DMS53 treated with DMSO at 0.1 percent for 48 hours (cell line): ENCODE measurements around the gene MRPS26.
"Not testable (repeated sequence)": the region's sequence is repeated elsewhere in the genome, so short reads cannot be mapped to it uniquely, and the experiment has no call there.

Source experiments
- DNase-seq: peaks from one replicate; lab custom pipeline; 2025; ENCODE audit not compliant: unreplicated experiment; lab: John Stamatoyannopoulos, UW

Gene MRPS26

DNA sequence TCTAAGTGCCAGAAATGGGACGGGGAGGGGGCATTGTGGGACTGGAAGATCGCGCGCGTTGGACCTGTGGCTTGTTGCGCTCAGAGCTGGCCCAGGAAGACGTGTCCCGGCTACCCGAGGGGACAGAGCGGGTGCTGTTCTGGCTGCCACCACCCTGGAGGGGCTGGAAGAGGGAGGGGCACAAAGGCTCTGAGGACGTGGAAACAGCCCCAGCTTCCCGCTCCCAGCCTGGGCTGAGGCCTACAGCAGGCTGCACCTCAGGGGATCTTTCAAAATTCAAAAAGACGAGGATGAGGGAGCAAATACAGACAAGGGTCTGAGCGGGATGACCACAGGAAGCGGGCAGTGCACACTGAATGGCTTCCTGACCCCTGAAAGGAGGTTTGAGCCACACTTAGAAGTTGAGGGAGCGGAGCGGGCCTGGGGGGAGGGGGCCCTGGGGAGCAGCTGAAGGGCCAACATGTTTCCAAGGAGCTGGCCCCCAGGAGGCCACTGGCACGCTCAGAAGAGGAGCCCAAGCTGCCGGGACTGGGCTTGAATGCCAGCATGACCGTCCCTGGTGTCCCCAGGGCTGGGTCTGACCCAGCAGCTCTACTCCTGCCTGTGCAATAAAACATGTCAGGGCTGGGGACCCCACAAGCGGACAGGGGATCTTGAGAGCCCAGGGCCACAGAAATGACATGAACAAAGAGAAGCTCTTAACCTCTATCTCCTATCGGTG lies 26.8 kb downstream of the MRPS26 start:
- DNase-seq = no peak

DNA sequence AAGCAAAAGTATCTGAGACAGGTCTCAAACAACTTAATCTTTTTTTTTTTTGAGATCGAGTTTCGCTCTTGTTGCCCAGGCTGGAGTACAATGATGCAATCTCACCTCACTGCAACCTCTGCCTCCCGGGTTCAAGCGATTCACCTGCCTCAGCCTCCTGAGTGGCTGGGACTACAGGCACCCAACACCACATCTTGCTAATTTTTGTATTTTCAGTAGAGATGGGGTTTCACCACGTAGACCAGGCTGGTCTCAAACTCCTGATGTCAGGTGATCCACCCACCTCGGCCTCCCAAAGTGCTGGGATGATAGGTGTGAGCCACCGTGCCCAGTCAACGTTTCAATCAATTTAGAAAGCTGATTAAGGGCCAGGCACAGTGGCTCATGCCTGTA lies 27.4 kb downstream of the MRPS26 start:
- not testable (repeated sequence) for DNase-seq

DNA sequence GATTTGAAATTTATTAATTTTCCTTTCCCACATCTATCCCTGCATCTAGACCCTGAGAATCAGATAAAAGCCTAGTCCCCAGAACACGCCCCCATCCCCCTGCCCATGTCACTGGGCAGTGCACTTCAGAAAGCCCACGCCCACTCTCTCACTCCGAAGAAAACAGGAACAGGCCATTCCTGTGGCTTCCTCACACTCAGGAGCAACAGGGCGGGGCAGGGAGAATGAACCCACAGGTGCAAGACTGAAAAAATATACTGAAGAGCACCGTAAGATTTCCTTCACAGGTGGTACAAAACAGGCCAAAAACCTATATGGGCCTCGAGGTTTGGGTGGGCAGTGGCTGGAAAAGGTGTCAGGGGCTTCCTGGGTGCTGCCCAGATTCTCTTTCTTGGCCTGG lies 29.0 kb downstream of the MRPS26 start:
- DNase-seq = no peak

DNA sequence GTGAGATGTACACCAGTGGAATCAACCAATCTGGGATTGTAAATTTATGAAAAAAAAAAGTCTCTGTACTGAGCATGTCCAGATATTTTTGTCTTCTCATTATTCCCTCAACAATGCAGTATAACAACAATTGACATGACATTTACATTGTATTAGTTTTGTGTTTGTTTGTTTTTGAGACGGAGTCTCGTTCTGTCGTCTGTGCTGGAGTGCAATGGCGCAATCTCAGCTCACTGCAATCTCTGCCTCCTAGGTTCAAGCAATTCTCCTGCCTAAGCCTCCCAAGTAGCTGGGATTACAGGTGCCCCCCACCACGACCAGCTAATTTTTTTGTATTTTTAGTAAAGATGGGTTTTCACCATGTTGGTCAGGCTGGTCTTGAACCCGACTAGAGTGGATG lies 29.5 kb downstream of the MRPS26 start:
- DNase-seq = not testable (repeated sequence)

DNA sequence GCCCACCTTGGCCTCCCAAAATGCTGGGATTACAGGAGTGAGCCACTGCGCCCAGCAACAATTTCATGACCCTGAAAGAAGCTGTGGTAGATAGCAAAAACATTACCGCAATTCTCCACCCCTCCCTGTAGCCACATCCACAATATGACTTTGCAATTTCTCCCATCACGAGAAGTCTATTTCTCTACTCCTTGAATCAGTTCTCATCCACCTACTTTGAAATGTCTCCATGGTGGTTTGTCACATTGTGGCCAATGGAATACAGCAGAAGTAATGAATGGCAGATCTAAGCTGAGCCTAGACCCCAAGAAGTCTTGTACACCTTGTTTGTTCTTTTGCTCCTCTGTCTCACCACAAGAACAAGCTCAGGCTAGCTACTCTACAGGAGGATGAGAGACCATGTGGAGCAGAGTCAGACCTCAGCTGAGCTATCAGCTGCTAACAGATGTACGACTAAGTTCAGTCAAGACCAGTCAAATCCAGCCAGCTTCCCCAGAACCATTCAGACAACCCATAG lies 31.8 kb downstream of the MRPS26 start:
- no peak for DNase-seq

DNA sequence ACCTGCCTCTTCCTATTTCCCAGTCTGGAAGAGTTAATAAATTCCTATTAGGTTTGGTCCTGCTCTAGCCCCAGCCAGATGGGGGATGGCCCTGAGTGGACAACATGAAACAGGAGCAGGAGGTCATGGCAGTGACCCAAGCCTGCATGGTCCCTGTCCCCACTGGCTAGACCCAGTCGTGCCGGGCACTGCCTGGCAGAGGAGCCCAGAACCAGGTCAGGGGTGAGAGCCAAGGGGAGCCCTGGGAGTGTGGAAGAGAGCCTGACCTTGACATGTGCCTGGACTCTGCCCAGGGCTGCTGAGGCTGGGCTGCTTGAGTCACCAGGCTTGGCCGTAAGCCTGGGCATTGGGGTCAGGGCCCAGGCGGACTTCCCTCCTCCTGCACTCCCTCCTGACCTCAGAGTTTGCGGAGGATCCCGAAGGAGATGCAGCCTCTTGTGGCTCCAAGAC lies 35.1 kb downstream of the MRPS26 start:
- DNase-seq = no peak

DNA sequence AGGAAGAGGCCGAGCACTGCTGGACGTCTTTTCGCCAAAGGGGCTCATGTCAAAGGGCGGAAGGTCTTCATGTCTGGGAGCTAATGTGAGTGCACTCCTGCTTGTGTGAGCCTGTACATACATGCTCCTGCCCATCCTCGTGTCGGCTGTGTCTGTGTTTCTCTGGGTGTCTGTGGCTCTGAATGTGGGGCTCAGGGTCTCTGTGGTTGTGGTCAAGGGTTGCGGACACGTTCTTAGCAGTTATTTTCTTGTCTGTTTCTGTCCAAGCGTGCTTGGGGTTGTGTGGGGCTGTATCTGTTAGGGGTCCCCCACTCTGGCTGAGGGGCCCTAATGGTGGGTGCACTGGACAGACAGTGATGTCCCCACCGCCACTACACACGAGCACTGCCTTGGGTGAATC lies 35.8 kb downstream of the MRPS26 start:
- no peak for DNase-seq

DNA sequence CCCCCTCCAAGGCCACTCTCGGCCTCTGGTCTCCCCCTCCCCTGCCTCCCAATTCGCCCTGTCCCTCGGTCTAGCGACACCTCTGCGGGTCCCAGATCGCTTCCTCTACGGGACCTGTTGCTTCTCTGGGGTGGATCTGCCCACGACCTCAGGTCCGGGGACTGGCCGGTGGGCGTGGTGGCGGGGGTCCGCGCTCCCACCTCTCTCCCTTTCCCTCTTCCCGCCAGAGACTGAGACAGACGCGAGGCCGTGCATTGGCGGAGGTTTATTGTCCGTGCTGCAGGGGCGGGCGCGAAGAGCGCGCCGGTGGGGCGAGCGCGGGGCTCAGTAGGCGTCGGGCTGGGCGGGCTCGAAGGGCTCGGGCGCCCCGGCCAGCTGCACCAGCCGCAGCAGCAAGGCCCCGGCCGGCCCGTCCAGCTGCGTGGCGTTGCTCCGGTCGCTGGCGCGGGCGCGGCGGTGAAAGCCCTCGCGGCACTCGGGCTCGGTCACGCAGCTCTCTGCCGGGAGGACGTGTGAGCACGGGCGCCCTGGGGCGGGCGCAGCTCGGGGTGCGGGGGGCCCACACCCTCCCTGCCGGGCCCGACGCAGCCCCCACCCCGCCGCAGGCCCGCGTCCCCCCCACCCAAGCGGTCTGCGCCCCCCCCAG lies 36.6 kb downstream of the MRPS26 start:
- DNase-seq = no peak

DNA sequence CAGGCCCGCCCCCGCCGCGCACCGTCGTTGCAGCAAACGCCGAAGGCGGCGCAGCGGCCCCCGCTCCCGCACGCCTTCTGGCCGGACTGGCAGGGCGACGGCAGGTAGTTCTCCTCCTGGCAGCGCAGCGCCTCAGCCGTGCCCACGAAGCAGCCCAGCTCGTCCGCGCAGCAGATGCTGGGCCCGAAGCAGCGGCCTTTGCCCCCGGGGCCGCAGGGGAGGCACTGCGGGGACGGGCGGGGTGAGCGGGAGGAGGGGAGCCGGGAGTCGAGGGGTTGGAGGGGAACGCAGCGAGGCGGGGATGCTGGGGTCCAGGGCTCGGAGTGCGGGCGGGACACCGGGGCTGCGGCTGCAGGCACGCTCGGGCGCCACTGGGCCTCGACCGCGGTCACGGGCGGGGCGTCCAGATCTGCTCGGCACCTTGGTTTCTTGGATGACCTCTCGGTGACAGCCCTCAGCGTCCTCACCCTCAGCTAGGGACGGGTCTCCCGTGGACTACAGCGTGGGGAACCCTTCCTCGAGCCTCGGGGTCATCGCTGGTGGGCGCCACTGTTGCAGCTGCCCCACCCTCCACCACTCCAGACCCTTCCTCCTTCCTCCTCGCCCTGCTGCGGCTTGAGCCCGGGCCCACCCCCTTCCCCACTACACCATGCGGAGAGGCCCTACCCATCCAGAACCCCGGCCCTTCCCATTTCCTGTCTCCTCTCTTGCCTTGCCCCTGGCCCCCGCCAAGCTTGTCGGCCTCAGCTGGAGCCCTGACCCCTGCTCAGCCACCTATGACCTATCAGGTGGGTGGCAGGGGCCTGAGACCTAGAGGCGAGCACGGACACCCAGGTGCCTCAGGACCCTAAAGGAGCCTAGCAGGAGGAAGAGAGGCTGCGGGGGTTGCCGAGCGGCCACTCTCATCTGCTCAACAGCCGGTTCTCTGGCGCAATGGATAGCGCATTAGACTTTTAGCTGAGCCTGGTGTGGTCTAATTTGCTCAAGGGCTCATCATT lies 37.4 kb downstream of the MRPS26 start:
- no peak for DNase-seq

DNA sequence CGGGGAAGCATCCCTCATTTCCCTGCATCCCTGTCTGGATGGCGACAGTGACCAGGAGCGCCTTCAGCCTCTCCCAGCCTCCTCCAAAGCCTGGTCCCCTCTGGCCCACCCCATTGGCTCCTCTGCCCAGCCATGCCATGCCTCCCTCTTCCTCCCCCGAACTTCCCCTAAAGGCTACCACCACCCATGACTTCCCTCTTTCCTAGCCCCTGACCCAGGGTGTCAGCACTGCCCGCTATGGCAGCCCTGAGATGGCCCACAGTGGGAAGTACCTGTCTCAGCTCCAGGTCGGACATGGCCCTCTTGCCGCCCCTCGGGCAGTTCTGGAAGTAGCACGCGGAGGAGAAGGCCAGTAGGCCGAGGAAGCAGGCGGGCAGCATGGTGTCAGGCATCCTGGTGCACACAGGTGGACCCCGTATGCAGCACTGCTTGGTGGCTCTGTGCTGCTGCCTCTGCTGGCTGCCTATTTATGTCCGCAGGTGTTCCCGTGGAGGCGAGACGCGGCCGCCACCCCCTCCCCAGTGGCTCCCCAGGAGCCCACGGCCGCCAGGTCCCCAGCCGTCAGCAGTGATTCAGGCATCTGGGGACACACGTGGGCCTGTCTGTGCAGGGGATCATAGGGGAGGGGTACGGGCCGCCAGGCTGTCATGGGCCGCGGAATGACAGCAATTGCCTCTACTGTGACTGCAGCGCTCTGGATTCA lies 38.6 kb downstream of the MRPS26 start, which contains the start of gene AVP:
AVP (minus strand) TSS at position 442 of the 703 bp plus-strand sequence; CDS start at position 392, 50 bp downstream.
- DNase-seq = no peak

DNA sequence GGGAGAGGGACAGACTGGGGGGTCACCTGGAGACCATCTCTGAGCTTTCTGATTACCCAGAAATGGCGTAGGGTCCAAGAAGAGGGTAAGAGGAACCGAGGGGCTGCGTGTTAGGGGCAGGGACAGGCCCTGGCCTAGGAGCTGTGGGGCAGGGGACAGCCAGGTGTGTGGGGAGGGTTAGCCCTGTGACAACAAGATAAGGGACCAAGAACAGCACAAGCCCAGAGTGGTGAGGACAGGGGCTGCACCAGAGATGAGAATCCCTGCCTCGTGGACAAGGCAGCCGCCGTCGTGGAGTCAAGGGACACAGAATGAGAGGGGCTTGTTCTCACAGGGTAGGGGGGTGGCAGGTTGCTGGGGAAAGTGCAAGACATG lies 39.1 kb downstream of the MRPS26 start:
- DNase-seq = no peak

DNA sequence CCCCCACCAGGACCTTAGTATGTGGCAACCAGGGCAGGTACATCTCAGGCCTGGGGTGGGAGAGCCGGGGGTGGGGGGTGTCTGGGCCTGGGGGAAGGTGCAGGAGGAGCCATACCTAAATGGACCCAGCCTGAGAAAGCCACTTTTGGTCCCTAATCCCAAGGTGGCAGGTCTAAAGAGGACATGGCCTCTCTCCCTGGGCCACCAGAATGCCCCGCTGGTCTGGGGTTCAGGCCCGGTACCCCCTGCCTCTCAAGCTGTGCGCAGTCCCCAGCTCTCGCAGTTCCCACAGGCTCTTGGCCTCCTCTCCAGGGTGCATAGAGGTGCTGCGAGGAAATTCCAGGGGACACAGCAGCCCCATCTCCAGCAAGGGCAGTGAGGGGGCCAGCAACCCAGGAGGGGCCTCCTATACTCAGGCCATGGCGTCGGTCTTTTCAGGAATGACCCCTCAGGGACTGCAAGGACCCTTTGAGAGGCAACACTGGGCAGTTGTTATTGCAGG lies 39.8 kb downstream of the MRPS26 start:
- no peak for DNase-seq

DNA sequence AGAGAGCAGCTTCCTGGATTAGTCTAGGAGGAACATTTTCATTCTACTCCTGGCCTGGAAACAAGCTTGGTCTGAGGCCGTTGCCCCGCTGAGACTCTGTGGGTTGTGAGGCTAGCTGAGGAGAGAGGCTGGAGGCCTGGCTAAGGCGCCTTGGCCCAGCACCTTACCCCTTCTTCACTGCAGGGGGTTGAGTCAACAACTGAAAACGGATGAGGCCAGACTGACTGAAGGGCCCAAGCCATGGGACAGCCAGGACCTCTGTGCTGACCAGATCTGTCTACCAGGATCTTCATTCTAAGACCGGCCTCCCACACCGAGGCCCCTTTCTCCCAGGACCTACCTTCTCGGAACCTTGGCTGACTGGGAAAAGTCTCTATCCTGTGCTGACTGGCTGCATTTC lies 42.2 kb downstream of the MRPS26 start:
- no peak for DNase-seq

DNA sequence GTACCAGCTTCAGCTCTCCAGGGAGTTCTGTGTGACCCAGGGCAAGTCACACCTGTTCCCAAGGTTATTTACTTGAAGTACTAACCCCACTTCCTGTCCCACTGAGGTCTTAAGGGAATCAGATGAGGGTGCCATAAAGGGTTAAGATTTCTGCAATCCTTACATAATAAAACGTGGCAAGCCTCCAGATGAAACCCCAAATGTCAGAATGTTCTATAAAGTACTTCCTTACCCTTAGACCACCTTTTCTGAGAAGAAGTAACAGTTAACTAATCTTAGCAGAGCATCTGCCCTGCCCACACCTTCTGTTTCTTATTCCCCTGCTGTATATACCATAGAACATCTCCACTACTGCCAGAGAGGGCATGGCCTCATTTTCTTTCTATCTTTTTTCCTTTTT lies 44.7 kb downstream of the MRPS26 start:
- DNase-seq = no peak

DNA sequence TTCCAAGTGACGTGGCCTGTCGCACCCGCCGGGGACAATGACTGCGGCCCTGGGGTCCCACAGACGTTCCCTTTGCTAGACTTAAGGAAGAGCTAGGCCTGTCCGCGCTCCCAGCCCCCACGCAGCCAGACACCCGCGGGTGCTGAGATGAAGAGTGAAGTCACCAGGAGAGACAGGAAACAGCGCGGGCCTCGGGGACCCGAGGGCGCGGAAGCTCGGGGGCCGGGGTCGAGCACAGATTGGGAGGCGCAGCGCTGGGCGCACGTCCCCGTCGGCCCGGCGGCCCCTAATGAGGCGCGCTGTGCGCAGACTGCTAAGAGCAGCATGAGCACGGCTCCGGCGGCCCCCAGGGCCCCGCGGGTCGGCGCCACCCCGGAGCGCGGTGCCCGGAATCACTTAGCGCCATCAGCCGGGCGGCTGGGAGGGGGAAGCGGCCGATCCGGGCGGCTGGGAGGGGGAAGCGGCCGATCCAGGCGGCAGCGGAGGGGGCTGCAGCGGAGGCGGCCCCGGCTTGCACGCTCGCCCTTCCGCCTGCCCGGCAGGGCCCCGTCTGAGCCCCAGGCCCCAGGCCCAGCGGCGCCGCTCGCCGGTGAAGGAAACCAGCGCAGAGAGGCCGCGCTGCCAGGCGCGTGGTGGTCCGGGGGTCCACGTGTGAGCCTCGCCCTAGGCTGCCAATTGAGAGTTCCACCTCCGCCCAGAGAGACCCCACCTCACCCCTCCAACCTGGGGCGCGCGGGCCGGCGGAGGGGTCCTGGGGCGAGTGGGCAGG lies 46.9 kb downstream of the MRPS26 start:
- no peak for DNase-seq

DNA sequence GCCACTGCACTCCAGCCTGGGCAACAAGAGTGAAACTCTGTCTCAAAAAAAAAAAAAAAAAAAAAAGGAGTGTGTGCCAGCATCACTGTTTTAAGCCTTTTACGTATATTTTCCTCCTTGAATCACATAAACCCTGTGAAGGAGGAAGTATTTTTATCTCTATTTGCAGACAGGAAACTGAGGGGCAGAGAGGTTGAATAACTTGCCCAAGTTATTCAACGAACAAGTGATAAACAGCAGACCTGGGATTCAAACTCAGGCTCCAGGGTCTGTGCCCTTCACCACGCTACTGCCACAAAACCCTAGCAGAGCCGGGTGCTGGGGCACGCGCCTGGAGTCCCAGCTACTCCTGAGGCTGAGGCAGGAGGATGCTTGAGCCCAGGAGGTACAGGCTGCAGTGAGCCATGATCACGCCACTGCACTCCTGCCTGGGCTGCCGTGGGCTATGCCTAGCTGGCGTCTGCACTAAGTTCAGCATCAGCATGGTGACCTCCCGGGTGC lies 48.1 kb downstream of the MRPS26 start:
- no peak for DNase-seq

DNA sequence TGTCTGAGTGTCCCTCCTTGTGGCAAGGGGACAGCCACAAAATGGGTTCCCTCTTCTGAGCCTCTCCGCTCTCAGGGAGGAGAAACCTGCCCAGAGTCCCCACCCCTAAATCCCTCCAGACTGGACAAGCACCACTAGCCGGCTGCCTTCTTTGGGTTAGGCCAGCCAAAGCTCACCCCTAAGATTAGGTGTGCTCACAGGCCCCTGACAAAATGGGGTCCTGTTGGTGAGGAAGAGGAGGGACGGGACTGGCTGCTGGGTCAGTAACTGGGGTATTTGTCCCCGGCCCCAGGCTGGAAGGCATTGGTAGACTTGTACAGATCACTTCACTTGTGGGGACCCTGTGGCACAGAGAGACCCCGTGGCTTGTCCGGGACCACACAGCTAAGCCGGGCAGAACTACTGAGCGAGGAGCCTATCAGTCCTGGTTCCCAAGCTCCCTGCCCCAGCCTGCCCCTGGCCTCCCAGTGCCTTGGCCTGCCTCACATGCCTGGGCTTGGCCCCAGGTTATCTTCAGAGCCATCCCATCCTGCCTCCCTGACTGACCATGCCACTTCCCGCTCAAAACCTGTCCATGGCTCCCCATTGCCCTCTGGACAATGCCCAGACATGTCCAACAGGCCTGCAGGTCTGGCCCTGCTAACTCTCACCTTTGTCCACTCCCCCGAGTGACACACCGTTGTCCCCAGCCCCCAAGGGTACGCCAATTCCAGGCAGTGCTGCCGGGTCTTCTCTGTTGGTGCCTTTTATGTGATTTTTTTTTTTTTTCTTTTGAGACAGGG lies 49.2 kb downstream of the MRPS26 start:
- DNase-seq = no peak
